Ureter (tissue), 1 donor: ENCODE data around the gene MYH9. TPM values are rescaled to one million over a fixed set of nuclear protein-coding genes. Genes with fewer than 3 reads are reported as not detected.
"Not testable (repeated sequence)": the region's sequence is repeated elsewhere in the genome, so short reads cannot be mapped to it uniquely, and the experiment has no call there.

Source experiments
- DNase-seq: peaks from one replicate; pipeline ENCODE4 v3.0.0-alpha.2; 2020; ENCODE audit warnings: low spot score
- total RNA-seq: library from RNA; stranded (reverse); gene quantifications from one replicate; pipeline ENCODE4 v1.2.4, GENCODE V29; 2023
- donor health status: DM: yes; HTN: yes; CAD: no.

The MYH9 gene
- total RNA-seq = 810 TPM

- DNase-seq = peak; percentile 100
Measured at GRCh38 chr22:36387959-36388726, at the start of gene MYH9. MYH9 (minus strand) TSS chr22:36387967; CDS start chr22:36349236, 38,731 bp downstream.

DNA sequence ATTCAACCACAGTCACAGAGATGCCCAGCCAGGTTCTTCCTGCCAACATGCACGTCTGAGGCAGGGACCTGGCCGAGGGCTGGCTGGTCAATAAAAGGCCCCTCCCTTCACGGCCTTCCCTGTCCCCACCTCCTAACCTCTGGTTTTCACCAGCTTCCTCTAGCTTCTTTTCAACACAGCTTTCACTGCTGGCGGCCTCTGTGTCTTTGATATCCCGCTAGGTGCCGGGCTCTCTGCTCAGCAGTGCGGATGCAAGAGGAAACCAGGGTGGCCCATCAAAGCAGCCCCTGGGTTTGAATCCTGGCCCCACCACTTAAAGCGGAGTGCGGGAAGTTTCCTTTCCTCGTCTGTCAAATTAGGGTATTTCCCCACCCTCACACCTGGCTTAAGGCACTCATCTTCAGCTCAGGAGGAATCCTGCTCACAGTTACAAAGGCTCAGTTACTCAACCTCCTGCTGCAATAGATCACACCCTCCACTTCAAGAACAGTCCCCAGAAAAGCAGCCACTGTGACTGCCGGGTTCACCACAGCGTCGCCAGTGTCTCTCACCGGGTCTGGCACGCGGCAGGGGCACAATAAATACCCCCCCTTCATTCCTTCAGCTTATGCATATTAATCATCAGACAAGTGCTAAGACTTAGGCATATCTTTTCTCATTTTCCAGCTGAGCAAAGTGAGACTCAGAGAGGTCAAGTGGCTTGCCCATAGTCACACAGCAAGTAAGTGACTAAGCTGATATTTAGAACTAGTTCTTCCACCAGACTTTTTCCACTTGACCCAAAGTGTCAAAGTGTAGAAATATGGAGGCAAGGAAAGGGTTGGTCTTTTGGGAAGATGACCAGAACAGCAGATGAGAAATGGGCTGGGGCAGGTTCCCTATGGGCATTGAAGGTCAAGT, 48.0 kb upstream of the MYH9 start:
- DNase-seq = no peak

DNA sequence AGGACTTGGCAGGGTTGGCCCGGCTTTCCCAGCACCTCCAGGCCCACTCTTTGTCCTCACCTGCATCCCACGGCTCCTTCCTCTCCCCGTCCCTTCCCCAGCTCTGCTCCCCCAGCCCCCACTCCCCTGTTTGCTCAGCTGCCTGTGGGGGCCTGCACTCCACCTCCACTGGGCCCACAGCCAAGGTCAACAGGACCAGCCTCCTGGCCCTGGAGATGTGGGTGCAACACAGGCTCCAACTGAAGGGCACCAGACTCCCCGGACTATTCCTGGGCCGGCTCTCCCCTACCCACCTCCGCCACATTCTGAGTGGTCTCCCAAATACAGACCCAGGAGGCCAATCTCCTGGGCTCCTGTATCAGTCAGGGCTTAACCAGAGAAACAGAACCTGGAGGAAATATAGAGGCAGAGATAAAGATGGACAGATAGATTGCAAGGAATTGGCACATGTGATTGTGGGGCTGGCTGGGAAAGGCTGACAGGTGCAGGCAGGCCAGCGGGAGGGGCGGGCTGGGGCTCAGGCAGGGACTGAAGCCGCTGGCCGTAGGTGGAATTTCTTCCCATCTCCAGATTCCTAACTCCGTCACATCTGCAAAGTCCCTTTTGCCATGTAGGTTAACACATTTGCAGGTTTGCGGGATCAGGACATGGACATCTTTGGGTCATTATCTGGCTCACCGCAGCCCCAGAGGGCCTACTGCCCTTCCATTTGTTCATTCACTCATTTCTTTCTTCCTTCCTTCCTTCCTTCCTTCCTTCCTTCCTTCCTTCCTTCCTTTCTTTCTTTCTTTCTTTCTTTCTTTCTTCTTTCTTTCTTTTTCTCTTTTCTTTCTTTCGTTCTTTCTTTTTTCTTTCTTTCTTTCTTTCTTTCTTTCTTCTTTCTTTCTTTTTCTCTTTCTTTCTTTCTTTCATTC, 45.8 kb upstream of the MYH9 start:
- no peak for DNase-seq

GRCh38 chr22:36432592-36433317, 45.0 kb upstream of the MYH9 start:
- DNase-seq = no peak

GRCh38 chr22:36431977-36432376, 44.2 kb upstream of the MYH9 start:
- no peak for DNase-seq

GRCh38 chr22:36430863-36431262, 43.1 kb upstream of the MYH9 start:
- DNase-seq = no peak

DNA sequence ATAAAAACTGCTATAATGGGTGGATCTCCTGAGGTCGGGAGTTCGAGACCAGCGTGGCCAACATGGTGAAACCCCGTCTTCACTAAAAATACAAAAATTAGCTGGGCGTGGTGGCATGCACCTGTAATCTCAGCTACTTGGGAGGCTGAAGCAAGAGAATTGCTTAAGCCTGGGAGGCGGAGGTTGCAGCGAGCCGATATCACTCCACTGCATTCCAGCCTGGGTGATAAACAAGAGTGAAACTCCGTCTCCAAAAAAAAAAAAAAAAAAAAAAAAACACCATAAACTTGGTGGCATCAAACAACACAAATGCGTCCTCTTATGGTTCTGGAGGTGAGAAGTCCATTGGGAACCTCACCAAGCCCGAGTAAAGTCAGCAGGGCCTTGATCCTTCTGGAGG, 40.2 kb upstream of the MYH9 start:
- not testable (repeated sequence) for DNase-seq

- DNase-seq = no peak
Measured at GRCh38 chr22:36425977-36426523, 38.3 kb upstream of the MYH9 start.

DNA sequence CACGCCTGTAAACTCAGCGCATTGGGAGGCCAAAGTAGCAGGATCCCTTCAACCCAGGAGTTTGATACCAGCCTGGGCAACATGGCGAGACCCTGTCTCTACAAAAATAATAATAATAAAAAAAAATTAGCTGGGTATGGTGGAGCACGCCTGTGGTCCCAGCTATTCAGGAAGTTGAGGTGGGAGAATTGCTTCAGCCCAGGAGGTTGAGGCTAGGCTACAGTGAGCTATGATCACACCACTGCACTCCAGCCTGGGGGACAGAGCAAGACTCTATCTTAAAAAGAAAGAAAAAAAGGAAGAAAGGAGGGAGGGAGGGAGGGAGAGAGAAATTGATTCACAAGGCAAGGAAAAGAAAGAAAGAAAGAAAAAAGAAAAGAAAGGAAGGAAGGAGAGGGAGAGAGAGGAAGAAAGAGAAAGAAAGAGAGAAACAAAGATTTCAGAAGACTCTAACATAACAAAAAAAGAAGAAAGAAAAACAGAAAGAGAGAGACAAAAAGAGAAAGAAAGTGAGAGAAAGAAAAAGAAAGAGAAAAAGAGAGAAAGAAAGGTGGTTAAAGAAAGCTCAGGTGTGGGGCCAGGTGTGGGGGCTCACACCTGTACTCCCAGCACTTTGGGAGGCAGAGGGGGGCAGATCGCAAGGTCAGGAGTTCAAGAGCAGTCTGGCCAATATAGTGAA, 37.3 kb upstream of the MYH9 start:
- DNase-seq = no peak

DNA sequence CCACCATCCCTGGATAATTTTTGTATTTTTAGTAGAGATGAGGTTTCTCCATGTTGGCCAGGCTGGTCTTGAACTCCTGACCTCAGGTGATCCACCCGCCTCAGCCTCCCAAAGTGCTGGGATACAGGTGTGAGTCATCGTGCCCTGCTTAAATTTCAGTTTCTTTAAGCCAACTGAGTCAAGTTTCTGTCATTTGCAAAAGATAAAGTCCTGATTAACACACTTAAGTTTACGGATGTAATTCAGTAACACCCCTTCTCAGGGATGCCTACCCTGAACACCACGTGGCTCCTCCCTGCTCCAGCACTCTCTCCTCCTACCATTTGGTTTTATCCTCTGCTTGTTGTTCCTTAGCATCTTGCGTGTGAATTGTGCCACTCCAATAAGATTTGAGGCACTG, 36.7 kb upstream of the MYH9 start:
- DNase-seq = not testable (repeated sequence)

DNA sequence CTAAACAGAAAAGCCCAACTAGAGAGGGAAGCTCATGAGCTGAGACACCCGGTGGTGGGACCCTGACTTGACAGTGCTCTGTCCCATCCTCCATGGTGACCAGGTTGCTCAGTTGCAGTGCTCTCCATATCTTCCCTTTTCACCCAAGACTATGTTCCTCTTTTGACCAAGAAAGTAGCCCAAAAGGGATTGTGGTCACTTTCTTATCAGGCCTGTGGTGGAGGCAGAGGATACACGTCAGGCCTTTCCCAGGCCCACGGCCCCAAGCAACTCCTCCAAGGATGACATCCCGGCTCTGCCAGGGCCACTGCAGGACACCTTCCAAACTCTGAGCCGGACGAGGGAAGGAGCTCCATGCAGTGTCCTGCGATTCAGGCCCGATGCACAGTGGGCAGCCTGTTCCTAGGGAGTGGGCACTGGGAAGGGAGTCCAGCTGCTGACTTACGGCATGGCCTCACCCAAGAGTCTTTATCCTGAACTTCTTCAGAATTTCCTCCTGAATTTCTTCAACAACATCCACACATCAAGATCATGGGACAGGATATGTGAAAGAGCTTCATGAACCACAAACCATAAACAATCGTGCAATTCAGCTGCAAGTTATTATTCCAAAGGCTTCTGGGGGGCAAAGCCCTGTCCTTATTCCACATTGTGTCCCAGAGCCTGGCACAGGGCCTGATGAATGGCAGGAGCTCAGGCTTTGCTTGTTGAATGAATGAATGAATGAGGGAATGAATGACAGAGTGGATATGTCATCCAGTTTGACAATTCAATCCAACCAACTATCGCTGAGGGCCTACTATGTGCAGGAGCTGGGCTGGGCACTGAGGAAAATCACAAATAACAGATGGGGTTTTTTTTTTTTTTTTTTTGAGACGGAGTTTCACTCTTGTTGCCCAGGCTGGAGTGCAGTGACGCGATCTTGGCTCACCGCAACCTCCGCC, 36.0 kb upstream of the MYH9 start:
- no peak for DNase-seq

GRCh38 chr22:36422287-36423014, 34.7 kb upstream of the MYH9 start:
- no peak for DNase-seq

DNA sequence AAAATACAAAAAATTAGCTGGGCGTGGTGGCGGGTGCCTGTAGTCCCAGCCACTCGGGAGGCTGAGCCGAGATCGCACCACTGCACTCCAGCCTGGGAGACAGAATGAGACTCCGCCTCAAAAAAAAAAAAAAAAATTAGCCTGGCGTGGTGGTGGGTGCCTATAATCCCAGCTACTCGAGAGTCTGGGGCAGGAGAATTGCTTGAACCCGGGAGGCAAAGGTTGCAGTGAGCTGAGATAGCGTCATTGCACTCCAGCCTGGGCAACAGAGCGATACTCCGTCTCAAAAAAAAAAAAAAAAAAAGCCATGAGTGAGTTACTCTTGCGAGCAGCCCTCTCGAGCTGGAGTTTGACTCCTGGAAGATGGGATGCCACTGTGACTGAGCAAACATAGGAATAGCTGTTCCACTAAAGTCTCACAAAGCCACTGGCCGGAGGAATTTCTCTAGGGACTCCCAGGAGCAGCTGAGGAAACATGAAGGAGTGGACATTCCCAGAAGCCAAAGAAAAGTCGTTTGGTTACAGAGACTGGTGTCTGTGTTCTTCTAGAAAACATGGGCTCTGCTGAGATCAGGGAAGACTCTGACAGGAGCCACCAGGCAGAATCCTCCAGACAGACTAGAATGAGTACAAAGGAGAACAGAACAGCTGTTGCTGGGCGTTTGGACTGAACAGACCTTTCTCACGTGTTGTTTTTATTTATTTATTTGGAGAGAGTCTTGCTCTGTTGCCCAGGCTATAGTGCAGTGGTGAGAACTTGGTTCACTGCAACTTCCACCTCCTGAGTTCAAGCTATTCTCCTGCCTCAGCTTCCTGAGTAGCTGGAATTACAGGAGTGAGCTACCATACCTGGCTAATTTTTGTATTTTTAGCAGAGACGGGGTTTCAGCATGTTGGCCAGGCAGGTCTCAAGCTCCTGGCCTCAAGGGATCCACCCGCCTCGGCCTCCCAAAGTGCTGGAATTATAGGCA, 32.4 kb upstream of the MYH9 start:
- DNase-seq = no peak

DNA sequence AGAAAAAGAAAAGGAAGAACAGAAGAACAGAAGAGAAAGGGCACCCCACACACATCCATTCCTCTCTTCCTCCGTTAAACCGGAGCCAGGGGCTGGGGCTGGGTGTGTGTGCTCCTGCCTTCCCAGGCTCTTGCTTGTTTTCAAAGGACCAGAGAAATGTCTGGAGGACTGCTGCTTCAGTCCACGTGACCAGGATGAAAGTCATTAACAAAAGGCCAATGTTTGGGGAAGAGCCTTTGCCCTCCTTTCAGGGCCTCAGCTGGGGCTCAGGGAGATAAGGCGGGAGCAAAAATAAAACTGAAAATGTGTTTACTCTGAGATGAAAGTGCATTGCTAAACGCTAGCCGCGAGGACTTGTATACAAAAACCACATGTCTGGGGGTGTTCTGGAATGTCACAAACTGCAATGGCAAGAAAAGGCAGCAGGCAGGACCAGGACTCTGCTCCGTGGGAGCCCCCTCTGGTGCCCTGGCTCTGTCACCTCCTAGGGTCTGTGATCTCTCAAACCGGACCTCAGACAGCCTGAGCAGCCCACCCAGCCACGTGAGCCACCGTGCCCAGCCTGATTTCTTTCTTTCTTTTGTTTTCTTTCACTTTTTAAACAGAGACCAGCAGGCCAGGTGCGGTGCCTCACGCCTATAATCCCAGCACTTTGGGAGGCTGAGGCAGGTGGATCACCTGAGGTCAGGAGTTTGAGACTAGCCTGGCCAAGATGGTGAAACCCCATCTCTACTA, 31.6 kb upstream of the MYH9 start:
- peak; percentile 78 for DNase-seq

DNA sequence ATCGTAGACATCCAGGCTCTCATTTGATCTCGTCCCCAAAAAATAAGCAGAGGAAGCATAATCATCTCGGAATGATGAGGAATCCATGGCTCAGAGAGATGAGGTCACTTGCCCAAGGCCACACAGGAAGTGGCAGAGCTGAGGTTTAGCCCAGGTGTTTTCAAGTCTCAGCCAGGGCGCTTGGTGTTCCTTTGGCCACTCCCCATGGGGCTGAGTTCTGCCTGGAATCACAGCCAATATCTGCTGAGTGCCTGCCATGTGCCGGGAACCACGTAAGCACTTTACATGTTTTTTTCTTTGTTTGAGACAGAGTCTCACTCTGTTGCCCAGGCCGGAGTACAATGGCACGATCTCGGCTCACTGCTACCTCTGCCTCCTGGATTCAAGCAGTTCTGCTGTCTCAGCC, 29.5 kb upstream of the MYH9 start:
- peak; percentile 54 for DNase-seq

DNA sequence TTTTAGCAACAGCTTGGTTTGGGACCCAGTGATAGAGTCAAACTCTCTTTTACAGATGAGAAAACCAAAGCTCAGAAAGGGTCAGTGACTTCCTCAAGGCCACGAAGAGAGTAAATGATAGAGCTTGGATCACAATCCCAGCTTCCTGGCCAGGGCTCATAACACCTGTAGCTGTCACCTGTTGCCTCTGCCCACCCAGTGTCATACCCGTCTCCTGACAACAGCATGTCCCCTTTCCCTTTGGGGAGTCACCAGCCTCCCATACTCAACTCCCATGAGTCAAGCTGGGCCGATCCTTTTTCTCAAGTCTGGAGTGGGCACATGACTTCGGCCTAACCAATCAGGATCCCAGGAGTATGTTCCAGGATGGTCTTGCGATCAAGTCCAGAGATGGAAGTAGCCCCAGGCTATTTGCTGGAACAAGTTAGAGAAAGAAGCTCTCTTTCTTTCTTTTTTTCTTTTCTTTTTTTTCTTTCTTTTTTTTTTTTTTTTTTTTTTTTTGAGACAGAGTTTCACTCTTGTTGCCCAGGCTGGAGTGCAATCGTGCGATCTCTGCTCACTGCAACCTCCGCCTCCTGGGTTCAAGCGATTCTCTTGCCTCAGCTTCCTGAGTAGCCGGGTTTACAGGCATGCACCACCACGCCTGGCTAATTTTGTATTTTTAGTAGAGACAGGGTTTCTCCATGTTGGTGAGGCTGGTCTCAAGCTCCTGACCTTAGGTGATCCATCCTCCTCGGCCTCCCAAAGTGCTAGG, 27.8 kb upstream of the MYH9 start:
- DNase-seq = no peak
